Stimulated activated naive CD4-positive, alpha-beta T cell (primary cell): ENCODE data around the gene CLIC1.
"Not testable (repeated sequence)": the region's sequence is repeated elsewhere in the genome, so short reads cannot be mapped to it uniquely, and the experiment has no call there.

Experiments
- DNase-seq, 6 experiments: peaks; one replicate each; lab custom pipeline; 2025; lab: John Stamatoyannopoulos, UW

Gene CLIC1

DNA sequence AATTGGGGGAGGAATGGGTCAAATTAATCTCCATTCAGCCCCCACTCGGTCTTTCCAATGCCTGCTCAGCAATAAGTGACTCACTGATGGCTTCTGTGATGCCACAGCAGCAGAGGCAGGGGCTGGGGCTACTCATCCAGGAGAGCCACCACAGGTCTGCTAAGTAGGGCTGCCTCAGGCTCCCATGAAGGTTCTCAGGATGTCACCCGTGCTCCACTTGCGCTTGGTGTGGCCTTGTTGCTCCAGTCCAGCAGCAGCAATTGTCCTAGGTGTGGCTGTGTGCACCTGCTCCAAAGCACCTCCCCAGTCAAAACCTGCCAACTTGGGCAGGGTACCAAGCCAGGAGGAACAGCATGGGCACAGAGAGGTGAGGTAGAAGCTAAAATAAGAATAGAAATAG lies 14.2 kb downstream of the CLIC1 start:
- DNase-seq: no peak

- DNase-seq: no peak
These were observed 14.8 kb downstream of the CLIC1 start, which contains the start of gene LY6G6C for GRCh38 chr6:31721351-31722020. TSS of gene LY6G6C (minus strand) at chr6:31721746. CDS start at chr6:31721679, 67 bp downstream.

GRCh38 chr6:31720196-31720770 lies 16.0 kb downstream of the CLIC1 start:
- DNase-seq: no peak

DNA sequence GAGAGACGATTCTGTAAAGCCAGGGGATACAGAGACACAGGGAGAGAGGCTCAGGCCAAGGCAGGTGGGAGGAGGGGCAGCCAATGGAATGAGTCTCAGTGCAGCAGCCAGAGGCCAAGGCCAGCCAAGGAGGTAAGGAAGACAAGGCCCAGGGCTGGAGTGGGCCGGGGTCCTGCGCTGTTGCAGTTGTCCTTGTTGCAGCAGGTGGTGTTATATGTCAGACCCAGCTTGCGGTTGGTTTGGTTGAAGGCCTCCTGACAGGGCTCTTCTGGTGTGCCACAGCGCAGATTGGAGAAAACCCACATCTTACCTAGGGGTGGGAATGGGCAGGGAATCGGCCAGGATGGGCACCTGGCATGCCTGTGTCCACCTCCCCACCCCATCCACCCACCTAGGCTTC lies 17.3 kb downstream of the CLIC1 start:
- DNase-seq: no peak

GRCh38 chr6:31718265-31718664 lies 18.1 kb downstream of the CLIC1 start:
- no peak for DNase-seq

- no peak for DNase-seq
These were observed 18.7 kb downstream of the CLIC1 start for GRCh38 chr6:31717499-31718222.

DNA sequence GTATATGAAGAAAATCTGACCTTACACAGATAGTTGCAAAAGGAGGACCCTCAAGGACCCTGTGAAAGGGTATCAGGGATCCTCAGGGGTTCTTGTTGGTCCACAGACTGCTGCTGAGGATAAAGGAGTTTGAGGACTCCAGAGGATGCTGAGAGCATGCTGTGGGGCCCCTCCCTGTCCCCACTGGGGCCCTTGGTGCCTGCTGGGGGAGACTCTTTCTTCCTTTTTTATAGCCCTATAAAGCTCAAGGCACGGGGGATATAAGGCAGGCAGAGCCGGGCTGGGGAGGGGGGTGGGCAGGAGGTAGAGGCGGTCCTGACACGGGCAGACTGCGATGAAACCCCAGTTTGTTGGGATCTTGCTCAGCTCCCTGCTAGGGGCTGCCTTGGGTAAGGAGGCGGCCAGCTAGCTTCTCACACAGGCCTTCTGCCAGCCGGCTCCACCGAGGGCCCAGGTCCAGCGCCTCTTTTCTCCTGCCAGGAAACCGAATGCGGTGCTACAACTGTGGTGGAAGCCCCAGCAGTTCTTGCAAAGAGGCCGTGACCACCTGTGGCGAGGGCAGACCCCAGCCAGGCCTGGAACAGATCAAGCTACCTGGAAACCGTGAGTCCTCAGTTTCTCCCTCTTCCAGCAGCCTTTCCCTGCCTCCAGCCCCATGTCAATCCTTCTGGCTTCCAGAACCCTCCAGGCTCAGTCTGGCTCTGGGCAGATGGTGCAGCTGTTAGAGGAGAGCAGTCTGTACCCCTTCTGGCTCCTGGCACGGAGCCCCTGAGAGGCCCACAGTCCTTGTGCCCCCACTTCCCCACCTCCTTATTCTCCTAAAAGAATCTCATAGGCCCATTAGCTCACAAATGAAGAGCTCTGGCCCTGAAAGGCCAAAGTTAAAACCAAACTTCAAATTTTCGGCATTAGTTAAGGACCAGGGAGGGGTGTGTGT lies 21.0 kb downstream of the CLIC1 start, which contains the start of gene LY6G6D:
LY6G6D (plus strand) TSS at position 327 of the 937 bp plus-strand sequence; CDS start at position 335, 8 bp downstream.
- no peak for DNase-seq

GRCh38 chr6:31713991-31714684 lies 22.2 kb downstream of the CLIC1 start:
- no peak for DNase-seq

GRCh38 chr6:31713465-31713864 lies 22.9 kb downstream of the CLIC1 start:
- no peak for DNase-seq

GRCh38 chr6:31712296-31712695 lies 24.0 kb downstream of the CLIC1 start:
- peak in 2 of 6 experiments; percentile 12 to 17 for DNase-seq

DNA sequence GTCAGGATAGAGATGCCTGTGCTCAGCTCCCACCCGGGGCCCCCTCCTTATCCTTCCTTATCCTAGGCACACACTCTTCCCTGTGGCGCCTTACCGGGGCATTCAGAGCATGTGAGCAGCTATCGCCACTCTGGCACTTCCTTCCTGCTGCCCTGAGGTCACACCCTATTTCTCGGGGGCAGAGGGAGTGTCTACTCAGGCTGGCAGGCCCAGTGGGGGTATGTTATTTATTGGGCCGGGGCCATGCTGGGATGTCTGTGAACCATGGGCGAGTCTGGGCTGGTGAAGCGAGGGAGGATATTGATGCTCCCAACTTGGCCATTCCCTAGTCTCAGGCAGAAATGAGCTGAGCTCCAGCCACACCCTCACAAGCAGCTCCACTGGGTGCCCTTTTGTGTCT lies 25.1 kb downstream of the CLIC1 start:
- DNase-seq: no peak

GRCh38 chr6:31710523-31711219 lies 25.7 kb downstream of the CLIC1 start:
- no peak for DNase-seq

DNA sequence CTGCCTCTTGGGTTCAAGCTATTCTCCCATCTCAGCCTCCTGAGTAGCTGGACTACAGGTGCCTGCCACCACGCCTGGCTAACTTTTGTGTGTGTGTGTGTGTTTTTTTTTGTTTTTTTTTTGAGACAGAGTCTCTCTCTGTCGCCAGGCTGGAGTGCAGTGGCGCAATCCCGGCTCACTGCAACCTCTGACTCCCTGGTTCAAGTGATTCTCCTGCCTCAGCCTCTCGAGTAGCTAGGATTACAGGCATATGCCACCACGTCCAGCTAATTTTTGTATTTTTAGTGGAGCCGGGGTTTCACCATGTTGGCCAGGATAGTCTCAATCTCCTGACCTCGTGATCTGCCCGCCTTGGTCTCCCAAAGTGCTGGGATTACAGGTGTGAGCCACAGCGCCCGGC lies 27.2 kb downstream of the CLIC1 start:
- DNase-seq: not testable (repeated sequence)

DNA sequence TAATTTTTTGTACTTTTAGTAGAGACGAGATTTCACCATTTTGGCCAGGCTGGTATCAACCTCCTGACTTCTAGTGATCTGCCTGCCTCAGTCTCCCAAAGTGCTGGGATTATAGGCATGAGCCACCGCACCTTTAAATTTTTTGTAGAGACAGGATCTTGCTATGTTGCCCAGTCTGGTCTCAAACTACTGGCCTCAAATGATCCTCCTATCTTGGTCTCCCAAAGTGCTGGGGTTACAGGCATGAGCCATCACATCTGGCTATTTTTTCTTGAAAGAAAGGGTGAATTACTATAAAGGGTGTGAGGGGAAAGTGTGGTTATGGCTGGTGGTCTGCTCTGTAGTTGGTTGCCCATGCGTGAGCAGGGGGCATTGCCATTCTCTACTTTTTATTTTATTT lies 28.1 kb downstream of the CLIC1 start:
- DNase-seq: no peak

- no peak for DNase-seq
These were observed 28.6 kb downstream of the CLIC1 start for GRCh38 chr6:31707701-31708100.

GRCh38 chr6:31706599-31706998 lies 29.7 kb downstream of the CLIC1 start, which contains the start of gene LY6G6F:
TSS of gene LY6G6F (plus strand) at chr6:31706866. CDS start at chr6:31706907, 41 bp downstream.
- DNase-seq: no peak

GRCh38 chr6:31705931-31706330 lies 30.4 kb downstream of the CLIC1 start:
- no peak for DNase-seq

GRCh38 chr6:31702819-31703716 lies 33.3 kb downstream of the CLIC1 start, which contains the start of gene ABHD16A:
TSS of gene ABHD16A (minus strand) at chr6:31703324. CDS start at chr6:31703281, 43 bp downstream.
- DNase-seq: peak; percentile 88 to 96 (median 94)

GRCh38 chr6:31702405-31702818 lies 33.9 kb downstream of the CLIC1 start:
- no peak for DNase-seq
